Fibroblast of upper back skin (primary cell): ENCODE measurements around the gene NLRX1.
A peak's percentile ranks its signal among the peaks of the same experiment; 100 is the strongest.
"Not testable (repeated sequence)": the region's sequence is repeated elsewhere in the genome, so short reads cannot be mapped to it uniquely, and the experiment has no call there.

Source experiments
- DNase-seq: peaks from one replicate; pipeline ENCODE4 v3.0.0-alpha.2; 2013

The NLRX1 gene

DNA sequence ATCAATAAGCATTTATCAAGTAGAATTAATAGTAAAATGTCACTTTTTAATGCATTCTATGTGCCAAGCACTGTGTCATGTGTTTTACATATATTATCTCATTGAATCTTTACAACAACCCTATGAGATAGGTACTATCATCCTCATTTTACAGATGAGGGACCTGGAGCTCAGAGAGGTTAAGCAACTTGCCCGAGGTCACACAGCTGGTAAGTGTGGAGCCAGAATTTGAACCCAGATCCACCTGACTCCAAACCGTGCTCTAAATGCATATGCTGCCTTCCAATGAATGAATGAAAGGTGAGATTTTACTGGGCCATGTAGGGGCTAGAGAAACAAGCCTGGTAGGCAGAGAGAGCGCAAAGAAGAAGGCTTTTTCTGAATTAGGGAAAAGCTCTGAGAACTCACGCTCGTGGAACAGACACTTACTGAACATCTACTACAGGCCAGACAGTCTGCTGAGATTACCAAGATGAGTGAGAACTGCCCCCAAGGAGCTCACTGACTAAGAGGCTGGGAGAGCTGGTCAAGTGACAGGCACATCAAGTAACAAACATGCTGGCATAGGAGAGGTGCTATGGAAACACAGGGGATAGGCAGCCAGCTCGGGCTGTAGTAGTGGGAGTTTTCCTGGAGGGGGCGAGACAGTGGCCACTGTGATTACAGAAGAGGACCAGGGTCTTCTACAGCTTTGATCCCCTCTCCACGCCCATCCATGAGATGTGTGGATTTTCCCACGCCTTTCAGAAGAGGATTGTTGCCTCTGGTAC is 15.3 kb upstream of the NLRX1 start:
- no peak for DNase-seq

DNA sequence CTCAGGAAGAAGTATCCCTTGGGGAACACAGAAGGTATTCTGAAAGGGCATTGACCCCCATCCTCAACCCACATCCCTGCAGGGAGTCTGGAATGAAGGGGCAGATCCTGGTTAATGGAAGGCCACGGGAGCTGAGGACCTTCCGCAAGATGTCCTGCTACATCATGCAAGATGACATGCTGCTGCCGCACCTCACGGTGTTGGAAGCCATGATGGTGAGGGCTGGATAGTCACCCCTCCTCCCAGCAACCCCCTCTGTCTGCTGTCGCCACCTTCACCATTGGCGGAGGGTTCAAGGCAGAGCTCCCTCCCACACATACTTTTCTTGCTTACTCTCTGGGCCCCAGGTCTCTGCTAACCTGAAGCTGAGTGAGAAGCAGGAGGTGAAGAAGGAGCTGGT is 14.3 kb upstream of the NLRX1 start:
- no peak for DNase-seq

DNA sequence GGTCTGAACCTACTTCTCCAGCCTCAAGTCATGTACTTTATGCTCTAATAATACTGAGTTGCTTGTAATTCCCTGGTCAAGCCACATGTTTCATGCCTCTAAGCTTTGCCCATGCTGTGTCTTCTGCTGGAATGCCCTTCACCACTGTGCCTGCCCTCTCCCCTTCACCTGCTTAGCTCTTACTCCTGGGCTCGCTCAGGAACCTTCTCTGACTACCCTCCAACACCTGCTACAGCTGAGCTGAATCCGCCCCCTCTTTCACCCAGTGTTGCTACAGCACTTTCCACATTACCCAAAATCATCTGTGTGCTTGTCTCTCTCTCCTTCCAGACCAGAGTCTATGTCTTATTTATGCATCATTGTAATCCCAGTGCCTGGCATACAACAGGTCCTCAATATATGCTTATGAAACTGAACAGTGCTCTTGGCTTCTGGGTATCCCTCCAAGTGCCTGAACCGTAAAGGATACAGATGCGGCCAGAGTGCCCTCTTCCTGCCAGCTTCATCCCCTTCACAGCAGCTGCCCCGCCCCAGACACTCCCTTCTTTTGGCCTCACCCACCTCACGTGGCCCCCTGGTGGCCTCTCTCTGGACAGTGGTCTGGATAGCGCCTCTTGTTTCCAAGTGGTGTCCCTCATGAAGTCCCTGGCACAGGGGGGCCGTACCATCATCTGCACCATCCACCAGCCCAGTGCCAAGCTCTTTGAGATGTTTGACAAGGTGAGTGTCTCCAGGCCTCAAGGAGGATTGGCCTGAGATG is 12.6 kb upstream of the NLRX1 start:
- DNase-seq: no peak

DNA sequence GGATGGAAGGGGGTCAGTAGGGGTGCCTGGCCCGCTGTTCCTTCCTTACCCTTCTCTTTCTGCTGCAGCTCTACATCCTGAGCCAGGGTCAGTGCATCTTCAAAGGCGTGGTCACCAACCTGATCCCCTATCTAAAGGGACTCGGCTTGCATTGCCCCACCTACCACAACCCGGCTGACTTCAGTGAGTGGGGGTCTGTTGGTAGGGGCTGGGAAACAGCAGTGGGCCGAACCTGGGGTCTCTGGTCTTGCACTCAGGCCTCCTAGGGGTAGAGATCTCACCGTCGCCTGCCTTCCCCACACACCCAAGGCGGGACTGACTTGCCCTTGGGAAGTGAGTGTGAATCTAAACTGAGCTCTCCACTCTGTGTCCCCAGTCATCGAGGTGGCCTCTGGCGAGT is 12.0 kb upstream of the NLRX1 start:
- no peak for DNase-seq

DNA sequence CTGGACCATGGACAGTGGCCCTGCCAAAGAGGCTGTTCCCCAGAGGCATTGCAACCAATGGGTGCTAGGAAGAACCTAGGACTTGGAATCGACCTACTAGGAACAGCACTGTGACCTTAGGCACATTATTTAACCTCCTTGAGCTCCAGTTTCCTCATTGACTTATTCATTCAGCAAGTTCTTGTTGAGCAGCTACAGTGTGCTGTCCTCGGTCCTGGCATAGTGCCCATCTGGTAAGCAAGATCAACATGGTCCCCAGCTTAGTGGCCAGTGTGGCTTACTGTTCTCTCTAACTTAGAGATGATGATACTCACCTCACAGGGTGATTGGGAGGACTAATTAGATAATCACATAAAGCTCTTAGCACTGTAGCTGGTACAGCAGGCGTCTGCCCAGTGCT is 11.5 kb upstream of the NLRX1 start:
- no peak for DNase-seq

DNA sequence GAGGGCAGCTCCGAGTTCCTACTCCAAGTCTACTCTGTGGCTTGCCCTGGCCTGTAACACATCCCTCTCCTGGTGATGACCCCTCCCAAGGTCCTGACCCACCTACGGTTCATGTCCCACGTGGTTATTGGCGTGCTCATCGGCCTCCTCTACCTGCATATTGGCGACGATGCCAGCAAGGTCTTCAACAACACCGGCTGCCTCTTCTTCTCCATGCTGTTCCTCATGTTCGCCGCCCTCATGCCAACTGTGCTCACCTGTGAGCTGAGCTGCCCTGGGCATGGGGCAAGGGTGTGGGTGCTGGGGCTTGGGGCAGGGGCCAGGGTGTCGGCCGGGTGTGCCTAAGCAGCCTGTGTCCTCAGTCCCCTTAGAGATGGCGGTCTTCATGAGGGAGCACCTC is 10.1 kb upstream of the NLRX1 start:
- no peak for DNase-seq

DNA sequence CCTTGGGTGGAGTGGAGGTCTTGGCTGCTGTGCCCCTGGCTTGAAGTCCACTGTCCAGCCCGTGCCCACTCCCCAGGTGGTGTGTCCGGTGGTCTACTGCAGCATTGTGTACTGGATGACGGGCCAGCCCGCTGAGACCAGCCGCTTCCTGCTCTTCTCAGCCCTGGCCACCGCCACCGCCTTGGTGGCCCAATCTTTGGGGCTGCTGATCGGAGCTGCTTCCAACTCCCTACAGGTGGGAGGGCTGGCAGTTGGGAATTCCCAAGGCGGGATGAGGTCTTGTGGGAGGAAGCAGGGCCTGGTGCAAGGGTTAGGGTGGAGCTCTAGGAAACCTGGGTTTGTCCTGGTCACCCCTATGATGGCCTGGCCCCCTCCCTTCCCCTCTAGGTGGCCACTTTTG is 8.4 kb upstream of the NLRX1 start:
- no peak for DNase-seq

DNA sequence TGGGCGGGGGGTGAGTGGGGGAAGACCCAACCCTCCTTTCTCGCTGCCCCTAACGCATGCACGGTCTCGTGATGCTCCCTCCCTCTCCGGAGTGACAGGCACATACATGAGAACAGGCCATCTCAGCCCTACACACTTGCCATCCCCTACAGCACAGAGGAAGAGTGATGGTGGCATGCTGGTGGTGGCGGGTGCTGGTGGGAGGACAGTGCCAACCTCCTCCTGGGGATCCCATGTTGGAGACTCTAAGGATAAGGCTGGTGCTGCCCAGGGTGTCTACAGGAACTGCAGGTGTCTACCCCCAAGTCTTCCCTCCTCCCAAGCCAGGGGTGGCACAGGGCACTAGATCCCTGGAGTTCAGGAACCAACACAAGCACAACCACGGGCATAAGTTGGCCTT is 6.7 kb upstream of the NLRX1 start:
- DNase-seq: no peak

DNA sequence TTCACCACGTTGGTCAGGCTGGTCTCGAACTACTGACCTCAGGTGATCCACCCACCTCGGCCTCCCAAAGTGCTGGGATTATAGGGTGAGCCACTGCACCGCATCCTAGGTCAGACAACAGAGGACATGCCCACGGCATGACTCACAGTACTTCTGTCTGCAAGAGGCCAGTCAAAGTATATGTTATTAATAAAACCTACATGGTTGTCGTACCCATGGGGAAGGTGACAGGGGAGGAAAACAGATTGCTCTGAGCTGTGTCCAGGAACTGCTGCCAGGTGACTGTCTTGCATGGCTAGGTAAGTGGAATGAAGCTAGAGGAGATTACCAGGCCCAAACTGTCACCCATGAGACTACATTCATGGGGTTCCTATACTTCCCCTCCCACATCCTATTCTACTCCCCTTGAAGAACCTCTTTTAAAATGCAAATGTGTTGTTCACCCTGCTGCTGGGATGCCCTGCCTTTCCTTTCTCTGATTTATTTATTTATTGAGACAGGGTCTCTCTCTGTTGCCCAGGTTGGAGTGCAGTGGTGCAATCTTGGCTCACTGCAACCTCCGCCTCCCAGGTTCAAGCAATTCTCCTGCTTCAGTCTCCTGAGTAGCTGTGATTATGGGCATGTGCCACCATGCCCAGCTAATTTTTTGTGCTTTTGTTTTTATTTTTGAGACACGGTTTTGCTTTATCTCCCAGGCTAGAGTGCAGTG is 2.0 kb upstream of the NLRX1 start:
- DNase-seq: peak; percentile 60

DNA sequence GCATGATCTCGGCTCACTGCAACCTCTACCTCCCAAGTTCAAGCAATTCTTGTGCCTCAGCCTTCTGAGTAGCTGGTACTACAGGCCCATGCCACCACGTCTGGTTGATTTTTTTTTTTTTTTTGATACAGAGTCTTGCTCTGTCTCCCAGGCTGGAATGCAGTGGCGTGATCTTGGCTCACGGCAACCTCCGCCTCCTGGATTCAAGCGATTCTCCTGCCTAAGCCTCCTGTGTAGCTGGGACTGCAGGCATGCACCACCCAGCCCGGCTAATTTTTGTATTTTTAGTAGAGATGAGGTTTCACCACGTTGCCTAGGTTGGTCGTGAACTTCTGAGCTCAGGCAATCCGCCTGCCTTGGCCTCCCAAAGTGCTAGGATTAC is 1.5 kb upstream of the NLRX1 start:
- not testable (repeated sequence) for DNase-seq

DNA sequence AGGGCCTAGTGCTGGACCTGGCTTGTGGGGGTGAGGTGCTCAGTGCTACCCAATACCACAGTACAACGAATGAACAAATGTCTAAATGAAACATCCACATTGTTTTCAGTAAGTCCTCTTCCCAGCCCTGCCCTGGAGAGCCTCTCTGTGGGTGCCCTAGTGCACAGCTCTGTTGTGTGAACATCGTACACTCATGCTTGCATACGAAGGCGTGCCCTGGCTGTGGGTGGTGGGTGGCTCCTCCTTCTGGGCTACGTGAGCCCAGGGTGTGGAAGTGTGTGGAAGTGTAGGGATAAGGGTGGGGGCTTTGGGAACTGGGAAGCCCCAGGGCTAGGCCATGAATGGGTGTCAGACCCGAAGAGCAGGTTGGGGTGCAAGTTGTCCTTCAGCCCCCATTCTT is 592 bp upstream of the NLRX1 start:
- no peak for DNase-seq

DNA sequence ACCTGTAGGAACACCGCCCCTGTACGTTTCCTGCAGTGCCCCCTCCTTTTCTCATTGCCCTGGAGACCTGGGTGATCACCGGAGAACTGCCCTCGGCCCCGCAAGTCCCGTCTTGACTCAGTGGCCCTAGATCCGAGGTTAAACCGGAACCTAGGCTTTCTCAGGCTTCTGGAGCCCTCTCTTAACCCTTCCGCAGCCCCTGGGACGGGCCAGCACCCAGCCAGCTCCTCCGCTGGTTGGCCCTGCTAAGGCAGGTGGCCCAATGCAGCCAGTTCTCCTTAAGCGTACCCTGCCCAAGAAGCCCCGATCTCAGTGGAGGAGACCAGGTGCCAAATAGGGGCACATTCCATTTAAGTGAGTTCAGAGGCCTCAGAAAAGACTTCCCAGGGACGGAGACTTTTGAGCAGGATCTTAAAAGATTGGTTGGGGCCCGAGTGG is 776 bp downstream of the NLRX1 start:
- DNase-seq: peak; percentile 31

DNA sequence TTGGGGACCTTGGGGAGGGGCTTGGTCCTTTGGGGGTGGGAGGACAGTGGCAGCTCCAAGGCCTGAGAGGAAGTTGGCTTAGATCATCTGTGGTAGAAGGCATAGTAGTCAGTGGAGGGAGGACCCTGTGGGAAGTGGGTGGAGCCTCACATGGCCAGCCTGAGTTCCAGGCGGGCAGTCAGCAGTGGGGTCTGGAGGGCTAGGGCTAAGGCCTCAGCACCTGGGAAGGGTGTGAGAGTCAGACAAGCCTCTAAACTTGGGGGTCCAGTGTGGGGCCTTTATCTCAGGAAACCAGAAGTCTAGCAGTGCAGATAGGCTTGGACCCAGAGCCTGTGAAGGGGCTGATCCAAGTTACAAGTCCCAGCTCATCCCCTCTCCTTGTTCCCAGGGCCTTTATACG is 4.0 kb downstream of the NLRX1 start:
- DNase-seq: no peak

DNA sequence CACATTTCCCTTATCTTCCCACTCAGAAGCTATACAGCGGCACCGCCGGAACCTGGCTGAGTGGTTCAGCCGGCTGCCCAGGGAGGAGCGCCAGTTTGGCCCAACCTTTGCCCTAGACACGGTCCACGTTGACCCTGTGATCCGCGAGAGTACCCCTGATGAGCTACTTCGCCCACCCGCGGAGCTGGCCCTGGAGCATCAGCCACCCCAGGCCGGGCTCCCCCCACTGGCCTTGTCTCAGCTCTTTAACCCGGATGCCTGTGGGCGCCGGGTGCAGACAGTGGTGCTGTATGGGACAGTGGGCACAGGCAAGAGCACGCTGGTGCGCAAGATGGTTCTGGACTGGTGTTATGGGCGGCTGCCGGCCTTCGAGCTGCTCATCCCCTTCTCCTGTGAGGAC is 4.9 kb downstream of the NLRX1 start:
- no peak for DNase-seq

DNA sequence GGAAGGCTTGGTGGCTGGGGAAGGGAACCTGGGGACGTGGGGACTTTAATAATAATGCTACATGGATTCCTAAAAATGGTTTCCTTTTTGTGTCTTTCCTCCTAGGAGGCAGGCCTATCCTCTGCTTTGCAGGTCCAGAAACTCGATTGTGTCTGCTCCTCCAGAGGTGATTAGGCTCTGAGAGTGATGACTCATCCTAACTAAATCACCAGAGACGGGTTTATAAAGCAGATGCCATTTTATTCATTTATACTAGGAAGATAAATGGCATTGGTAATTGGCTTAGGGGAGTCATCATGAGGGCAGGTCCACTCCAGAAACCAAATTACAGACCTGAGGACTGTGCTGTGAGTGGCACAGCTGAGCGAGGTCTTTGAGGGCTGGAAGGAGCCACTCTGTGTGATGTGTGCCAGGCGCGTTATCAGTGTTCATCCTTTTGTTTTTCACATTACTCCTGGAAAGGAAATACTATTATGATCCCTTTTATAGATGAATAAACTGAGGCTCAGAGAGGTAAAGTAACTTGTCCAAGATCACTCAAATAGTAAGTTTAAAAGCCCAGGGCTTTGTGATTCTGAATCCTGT is 7.1 kb downstream of the NLRX1 start:
- peak; percentile 41 for DNase-seq

DNA sequence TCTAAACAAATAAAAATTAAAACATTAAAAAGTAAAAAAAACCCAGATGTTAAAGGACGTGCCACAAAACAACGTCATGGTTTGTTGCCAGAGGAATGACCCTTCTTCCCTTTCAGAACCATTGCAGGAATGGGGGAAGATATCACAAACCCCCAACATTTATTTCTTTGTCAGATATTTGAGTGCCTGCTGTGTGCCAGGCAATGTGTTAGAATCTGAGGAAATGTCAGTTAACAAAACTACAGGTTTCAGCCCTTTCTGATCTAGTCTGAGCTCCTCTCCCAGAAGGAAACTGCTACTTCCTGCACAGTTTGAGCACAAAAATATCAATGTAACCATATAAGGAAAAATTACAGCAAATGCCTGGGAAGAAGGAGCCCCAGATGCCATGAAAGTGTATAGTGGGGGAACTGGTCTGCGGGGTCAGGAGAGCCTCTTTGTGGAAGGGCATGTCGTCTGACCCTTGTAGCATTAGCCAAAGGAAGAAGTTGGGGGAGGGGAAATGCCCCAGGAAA is 9.7 kb downstream of the NLRX1 start:
- DNase-seq: peak; percentile 29

DNA sequence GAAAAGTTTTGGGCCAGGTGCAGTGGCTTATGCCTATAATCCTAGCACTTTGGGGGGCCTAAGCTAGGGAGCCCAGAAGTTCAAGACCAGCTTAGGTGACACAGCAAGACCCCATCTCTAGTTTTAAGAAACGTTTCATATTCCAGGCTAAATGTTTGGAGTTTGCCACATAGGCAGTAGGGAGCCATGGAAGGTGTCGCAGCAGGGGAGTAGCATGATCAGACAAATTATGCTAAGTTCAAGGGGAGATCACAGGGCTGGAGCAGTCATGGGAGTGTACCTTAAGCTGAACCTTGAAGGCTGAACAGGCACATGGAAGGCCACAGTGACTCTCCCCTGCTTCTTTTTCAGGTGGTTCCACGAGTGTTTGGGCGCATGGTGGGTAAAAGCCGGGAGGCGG is 10.8 kb downstream of the NLRX1 start:
- DNase-seq: no peak

DNA sequence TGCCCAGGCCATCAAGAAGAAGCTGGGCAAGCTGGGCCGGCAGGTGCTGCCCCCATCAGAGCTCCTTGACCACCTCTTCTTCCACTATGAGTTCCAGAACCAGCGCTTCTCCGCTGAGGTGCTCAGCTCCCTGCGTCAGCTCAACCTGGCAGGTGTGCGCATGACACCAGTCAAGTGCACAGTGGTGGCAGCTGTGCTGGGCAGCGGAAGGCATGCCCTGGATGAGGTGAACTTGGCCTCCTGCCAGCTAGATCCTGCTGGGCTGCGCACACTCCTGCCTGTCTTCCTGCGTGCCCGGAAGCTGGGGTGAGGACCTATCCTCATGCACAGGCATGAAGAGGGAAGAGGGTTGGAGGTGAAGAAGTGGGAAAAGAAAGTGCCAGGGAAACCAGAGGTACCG is 11.5 kb downstream of the NLRX1 start:
- no peak for DNase-seq

DNA sequence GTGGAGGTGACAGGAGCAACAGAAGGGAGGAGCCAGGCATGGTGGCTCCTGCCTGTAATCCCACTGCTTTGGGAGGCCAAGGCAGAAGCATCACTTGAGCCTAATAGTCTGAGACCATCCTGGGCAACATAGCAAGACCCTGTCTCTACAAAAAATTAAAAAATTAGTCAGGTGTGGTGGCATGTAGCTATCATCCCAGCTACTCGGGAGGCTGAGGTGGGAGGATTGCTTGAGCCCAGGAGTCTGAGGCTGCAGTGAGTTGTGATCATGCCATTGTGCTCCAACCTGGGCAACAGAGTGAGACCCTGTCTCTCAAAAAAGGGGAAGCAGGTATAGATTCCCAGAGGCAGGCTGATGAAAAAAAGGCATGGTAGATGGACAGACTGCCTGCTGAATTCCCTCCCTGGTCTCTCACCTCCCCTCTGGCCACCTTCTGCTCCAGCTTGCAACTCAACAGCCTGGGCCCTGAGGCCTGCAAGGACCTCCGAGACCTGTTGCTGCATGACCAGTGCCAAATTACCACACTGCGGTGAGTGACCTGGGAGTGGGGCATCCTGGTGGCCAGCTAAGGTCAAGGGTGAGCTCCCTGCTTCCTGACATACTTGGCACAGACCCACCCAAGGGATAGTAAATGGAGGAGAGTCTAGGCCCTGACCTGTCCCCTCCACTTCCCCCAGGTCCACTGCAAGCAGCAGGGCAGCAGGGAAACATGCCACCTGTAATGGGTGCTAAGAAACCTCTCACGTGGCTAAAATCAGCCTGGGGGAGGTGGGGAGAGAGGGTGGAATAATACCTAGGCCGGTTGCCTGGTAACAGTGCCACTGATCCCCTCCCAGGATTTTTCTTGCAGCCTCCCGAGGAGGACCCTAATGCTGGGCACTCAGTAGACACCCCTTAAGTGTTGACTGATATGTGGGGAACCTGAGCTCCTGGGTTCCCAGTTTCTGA is 12.5 kb downstream of the NLRX1 start:
- no peak for DNase-seq

DNA sequence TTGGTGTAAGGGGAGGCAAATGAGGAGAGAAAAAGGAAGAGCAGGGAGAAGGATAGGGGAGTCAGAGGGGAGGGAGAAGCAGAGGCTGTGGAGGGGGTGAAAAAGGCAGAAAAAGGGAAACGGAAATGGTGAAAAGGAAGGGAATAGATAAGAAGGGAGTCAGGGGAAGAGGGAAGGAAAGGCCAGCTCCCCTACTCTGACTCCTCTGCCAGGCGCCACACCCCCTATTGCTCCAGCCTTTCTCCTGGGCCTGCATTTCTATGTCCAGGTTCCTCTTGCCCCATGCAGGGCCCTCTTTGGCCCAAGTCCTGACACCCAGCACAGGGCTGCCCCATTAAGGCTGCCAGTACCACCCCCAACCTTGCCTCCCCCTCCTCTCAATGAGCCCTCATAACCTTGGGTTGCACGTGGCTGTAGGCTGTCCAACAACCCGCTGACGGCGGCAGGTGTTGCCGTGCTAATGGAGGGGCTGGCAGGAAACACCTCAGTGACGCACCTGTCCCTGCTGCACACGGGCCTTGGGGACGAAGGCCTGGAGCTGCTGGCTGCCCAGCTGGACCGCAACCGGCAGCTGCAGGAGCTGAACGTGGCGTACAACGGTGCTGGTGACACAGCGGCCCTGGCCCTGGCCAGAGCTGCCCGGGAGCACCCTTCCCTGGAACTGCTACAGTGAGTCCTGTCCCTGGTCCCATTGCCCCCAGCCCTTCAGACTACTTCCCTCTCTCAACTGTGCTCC is 13.3 kb downstream of the NLRX1 start:
- DNase-seq: no peak

DNA sequence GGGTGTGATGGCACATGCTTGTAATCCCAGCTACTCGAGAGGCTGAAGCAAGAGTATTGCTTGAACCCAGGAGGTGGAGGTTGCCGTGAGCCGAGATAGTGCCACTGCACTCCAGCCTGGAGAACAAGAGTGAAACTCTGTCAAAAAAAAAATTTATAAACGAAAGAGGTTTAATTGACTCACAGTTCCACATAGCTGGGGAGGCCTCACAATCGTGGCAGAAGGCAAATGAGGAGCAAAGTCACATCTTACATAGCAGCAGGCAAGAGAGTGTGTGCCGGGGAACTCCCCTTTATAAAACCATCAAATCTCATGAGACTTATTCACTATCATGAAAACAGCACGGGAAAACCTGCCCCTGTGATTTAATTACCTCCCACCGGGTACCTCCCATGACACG is 15.9 kb downstream of the NLRX1 start:
- DNase-seq: not testable (repeated sequence)
